Inflammatory macrophage treated with lipopolysaccharide for 4 hours (primary cell): Measurements from ENCODE around the gene MBNL2.
A peak's percentile ranks its signal among the peaks of the same experiment; 100 is the strongest.

Source experiments
- DNase-seq: peaks from one replicate; pipeline ENCODE4 v3.0.0-alpha.2; 2020

Gene MBNL2

DNA sequence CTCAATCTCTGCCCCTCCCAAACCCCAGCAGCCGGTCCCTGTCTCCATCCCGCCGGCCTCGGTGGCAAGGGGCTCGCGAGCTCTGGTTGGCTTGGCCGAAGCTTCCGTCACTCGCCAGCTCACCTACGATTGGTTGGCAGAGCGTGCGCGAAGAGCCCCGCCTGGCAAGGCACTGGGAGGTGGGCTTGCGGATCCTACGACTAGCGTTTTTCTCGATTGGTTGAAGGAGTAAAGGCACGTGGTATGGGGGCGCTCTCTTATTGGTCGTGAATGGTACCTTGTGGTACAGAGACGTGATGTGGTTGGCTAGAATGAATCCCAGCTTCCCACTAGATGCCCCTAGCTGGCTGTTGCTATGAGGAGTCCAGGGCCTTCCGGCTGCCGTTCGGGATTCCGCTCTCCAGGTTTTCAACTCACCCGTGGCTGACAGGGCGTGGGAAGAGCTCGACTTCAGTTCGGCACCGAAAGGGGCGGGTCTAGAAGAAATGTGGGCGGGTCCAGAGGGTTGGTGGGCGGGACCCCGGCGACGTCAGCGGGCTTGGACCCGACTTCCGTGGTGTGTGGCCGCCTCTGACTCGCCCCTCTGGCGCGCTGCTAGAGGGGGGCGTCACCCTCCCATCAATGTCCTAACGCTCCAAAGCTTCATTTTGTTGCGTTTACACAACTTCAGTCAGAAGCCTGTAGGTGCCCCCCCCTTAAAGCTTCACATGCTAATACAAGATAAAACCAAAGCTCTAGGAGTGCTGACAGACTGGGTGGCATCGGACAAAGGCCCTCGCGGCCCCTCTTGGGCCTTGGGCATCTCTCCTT, 211.0 kb downstream of the MBNL2 start:
- peak; percentile 100 for DNase-seq

DNA sequence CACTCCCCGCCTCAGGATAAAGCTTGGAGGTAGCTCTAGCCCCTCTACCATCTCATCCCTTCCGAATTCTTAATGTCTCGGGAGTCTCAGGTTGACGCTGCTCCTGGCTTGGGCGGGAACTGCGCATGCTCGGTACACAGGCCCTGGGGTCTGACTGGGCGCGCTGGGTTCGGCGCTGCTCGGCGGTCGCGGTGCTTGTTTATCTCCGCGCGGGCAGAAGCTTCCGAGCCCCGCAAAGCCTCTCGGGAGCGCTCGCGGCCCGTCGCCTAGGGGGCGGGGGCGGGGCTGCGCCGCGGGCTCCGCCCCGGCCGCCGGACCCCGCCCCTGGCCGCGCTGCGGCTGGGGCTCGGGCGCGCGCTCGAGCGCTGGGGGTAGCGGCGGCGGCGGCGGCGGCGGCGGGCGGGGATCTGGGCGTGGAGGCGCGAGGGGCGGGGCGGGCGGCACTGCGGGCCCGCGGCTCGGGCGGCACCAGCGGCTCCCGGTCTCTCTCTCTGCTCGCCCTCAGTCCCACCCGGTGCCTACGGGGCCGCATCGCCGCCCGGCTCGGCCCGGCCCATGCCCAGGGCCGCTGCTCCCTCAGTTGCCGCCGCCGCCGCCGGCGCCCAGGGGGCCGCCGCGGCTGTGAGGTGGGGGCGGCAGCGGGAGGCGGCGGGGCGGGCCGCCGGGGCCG, 211.7 kb downstream of the MBNL2 start, which contains the start of gene RAP2A:
TSS of gene RAP2A (plus strand) at position 443 of the 670 bp plus-strand sequence. CDS start 302 bp downstream, outside the sequence.
- DNase-seq: peak; percentile 91

DNA sequence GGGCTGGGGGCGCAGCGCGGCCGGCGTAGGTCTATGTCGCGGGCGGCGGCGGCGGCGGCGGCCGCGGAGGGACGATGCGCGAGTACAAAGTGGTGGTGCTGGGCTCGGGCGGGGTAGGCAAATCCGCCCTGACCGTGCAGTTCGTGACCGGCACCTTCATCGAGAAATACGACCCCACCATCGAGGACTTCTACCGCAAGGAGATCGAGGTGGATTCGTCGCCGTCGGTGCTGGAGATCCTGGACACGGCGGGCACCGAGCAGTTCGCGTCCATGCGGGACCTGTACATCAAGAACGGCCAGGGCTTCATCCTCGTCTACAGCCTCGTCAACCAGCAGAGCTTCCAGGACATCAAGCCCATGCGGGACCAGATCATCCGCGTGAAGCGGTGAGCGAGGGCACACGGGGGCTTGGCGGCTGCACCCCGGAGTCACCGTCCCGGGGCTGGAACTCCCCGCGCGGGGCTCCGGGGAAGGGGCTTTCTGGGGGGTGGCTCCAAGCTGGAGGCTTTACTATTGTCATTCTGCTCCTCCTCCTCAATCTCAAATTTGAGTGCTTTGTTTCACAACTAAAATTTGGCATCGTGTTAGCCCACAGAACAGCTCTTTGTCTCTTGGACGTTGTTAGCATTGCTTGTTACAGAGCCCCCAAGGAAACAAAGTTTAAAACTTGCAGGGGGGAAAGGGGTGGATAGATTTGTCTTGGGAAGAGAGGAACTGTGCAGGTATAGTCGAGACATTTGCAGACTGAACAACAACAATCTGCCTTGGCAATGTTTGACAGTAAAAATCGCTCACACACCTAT, 212.5 kb downstream of the MBNL2 start:
- DNase-seq: no peak

DNA sequence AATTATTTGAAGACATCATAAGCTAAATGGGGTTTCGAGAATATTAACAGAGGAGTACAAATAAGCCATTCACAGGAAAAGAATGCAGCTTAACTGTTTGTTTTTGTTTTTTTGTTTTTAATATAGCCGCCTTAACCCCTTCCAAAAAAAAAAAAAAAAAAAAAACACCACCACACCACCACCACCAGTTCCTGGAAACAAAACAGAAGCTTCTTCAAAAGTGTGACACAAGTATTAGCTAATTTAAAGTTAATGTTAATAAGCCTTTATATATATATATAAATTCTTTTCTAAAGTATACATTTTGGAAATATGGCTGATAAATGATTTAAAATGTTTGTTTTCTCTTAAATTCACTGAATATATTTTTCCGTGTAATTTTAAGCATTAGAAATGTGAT, 213.2 kb downstream of the MBNL2 start:
- peak; percentile 40 for DNase-seq

DNA sequence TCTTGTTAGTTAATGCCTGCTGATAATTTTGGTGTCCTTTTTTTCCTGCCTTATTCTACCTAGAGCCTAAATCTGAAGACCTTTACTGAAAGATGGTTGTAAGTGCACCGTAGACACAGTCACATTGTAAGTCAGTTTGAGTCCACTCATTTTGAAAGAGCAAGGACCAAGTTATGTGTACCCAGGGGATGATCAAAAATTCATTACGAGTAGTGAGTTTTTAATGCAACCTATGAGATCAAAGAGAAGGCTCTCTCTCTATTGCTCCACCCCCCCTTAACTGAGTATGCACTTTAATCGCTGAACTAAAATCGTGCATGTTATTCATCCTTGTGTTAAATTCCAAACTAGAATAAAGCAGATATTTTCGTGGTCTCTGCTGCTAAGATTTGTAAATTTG, 213.7 kb downstream of the MBNL2 start:
- DNase-seq: no peak

DNA sequence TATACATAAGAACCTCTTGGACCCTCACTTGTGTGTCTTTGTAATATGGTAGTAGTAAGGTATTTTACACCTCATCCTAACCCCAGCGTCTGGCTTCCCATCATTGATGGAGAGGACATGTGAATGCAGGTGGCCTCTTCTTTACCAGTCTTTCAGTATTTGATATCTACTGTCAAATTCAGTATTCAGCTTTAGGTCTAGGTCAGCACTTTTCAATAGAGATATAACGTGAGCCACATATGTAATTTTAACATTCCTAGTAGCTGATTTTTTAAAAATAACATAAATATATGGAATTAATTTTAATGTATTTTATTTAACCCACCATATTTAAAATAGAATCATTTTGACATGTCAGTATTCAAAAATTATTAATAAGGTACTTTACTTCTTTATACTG, 214.7 kb downstream of the MBNL2 start:
- DNase-seq: no peak

DNA sequence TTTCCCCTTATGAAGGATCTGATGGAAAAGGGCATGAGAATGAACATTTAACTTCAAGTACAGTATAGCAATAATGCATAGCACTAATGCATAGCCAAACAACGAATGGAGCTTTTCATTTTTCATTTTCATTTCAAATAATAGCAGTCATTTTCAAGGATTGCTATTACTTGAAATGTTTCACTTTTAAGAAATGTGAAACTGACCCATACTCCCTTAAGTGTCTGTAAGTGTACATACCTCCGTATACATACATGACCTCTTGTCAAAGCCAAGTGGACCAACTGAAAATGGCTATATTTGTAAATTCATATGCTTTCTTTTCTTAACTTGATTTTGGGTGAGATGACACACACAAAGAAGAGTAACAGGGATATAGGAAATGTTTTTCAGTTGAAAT, 215.6 kb downstream of the MBNL2 start:
- no peak for DNase-seq

DNA sequence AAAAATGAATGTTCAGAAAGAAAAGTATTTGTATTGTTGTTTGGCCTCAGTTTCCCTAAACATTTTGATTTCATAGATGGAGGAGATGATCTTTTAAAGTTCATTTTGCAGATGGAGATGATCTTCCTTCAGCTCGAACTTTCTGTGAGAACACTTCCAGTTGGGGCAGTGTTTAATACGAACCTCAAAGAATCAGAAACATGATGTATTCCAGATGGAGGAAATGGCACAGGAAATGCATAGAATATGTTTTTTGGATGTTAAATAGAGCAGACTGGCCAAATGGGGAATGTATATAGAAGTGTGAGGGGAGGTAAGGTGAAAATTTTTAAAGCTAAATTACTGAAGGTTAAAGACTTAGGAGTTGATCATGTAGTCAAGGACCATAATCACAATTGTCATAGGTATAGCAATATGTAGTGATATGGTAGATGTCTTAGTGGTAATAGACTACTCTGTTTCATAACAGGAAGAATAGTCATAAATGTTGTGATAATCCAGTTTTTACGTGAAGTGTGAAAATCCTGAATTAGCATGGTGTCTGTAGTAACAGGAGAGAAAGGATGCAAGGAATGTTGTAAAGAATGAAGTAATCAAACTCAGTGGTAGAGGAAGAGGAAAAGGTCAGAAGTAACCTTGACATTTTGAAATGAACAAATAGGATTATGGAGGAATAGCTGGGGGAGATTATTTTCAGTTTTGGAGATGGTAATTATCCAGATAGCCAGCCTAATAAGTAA, 216.9 kb downstream of the MBNL2 start:
- DNase-seq: peak; percentile 16

DNA sequence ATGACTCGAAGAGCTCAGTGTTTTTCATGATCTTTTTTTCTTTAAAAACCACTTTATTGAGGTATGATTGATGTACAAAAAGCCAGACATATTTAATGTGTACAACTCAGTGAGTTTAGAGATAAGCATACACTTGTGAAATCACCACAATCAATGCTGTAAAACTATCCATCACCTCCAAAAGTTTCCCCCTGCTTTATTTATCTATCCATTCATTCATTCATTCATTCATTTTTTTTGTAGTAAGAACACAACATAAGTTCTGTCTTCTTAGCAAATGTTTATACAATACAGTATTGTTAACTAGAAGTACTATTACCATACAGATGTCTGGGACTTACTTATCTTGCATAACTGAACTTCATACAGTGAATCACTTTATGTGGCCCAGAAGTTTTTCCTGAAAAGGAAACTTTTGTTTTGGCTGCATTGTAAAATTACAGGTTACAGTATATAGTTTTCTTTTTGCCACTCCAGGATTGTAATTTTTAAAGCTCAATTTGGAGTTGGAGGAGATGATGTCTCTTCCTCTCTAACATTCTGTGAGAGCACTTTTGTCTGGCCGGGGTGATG, 218.6 kb downstream of the MBNL2 start:
- peak; percentile 35 for DNase-seq

DNA sequence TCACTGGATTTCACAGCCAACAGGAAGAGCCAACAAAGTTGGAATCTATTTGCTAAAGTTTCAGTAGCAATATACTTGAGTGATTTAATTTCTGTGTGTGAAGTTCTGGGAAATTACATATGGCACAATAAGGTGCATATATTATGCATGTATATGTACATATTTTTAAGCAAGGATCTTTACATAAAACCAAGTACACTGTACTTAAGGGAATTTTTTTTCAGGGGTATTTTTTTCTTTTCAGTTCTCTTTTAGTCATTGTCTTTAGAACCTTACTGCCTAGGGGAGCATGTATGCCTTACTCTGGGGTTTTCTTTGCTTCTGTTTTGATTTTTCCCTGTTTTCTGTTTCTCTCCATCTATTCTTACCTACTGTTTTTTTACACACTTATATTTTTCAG, 219.2 kb downstream of the MBNL2 start:
- DNase-seq: peak; percentile 35
